Breast epithelium (tissue), 4 donors: ENCODE measurements around the gene ZBED4. TPM values are rescaled to one million over a fixed set of nuclear protein-coding genes. Genes with fewer than 3 reads are reported as not detected.

ENCODE experiments used
- DNase-seq, 2 donors: peaks; one replicate each; pipeline ENCODE4 v3.0.0-alpha.2; 2019; ENCODE audit warnings: low spot score in 2 of 2
- H3K27ac ChIP-seq, 2 donors: fragments of 200-600 bp; sonication (generic) in 1 of 2; one replicate each; pipeline ENCODE4 v1.5.1; 2016 to 2019; ENCODE audit warnings: mild to moderate bottlenecking in 1 of 2
- H3K27me3 ChIP-seq, 2 donors: fragments of 200-600 bp; sonication (generic) in 1 of 2; one replicate each; pipeline versions ENCODE4 v1.5.1 to v1.6.0; 2017 to 2019; ENCODE audit warnings: control low read depth in 1 of 2, mild to moderate bottlenecking in 1 of 2
- H3K36me3 ChIP-seq: fragments of 200-600 bp; one replicate; pipeline ENCODE4 v1.5.1; 2019
- H3K4me1 ChIP-seq, 2 donors: fragments of 200-600 bp; sonication (generic); one replicate each; pipeline ENCODE4 v1.5.1; 2016 to 2019; ENCODE audit warnings: control low read depth in 1 of 2
- H3K4me3 ChIP-seq, 3 donors: fragments of 200-600 bp; sonication (generic); 1 replicate in 2 of 3; 2 replicates in 1 of 3; pipeline ENCODE4 v1.5.1; 2016 to 2019; ENCODE audit warnings: mild to moderate bottlenecking in 3 of 3, moderate library complexity in 2 of 3
- H3K9me3 ChIP-seq, 2 donors: fragments of 200-600 bp; sonication (generic) in 1 of 2; one replicate each; pipeline ENCODE4 v1.5.1; 2016 to 2019; ENCODE audit warnings: control low read depth in 1 of 2
- CTCF ChIP-seq, 3 donors: fragments of 450-650 bp; IDR thresholded peaks; one replicate each; pipeline ENCODE4 v1.5.1; 2016 to 2017; ENCODE audit warnings: antibody characterized with exemption in 3 of 3, mild to moderate bottlenecking in 3 of 3, moderate library complexity in 3 of 3
- POLR2A ChIP-seq: fragments of 450-650 bp; IDR thresholded peaks from one replicate; pipeline ENCODE4 v1.6.1; 2016; ENCODE audit warnings: antibody characterized with exemption, mild to moderate bottlenecking, moderate library complexity
- POLR2AphosphoS5 ChIP-seq, 3 donors: sonication (generic); formaldehyde crosslinking; IDR thresholded peaks; one replicate each; pipeline ENCODE4 v1.6.1; 2017; ENCODE audit warnings: antibody characterized with exemption in 3 of 3
- intact Hi-C: fragments of 100-400 bp; cut with DNase I; formaldehyde crosslinking; loops from one replicate; pipeline ENCODE4 v1.15.1; 2023; ENCODE audit warnings: low total_unique reads
- total RNA-seq, 3 donors: library from RNA; depleted of rRNA; stranded (reverse); fragments of >200 nt; gene quantifications; one replicate each; pipeline ENCODE4 v1.1.0, GENCODE V29; 2016

ZBED4 gene
- total RNA-seq, 3 donors from 2014 or later: 7.5 to 11.3 (median 10.5) TPM

GRCh38 chr22:49926916-49927315 lies 73.3 kb downstream of the ZBED4 start:
- Histone ChIP-seq H3K36me3 (no peaks in the 10 kb centered on the region), H3K4me3 (no peak overlapping the region), H3K9me3 (no peaks in the 10 kb centered on the region), H3K27ac (no peak overlapping the region), H3K27me3 (peaks cover 0 to 8% of the 10 kb centered on the region in 2 donors), H3K4me1 (peaks cover 0 to 14% of the 10 kb centered on the region in 2 donors)
- no peak for DNase-seq
- intact Hi-C loops: loop anchor here (5.0 kb wide), 1 partner anchor 105 kb away; no protein-coding TSS in a partner anchor
- TF ChIP-seq POLR2AphosphoS5 (IDR thresholded peaks at IDR 0.05) (no peak), CTCF (IDR thresholded peaks at IDR 0.05) (no peak), POLR2A (no peak)

DNA sequence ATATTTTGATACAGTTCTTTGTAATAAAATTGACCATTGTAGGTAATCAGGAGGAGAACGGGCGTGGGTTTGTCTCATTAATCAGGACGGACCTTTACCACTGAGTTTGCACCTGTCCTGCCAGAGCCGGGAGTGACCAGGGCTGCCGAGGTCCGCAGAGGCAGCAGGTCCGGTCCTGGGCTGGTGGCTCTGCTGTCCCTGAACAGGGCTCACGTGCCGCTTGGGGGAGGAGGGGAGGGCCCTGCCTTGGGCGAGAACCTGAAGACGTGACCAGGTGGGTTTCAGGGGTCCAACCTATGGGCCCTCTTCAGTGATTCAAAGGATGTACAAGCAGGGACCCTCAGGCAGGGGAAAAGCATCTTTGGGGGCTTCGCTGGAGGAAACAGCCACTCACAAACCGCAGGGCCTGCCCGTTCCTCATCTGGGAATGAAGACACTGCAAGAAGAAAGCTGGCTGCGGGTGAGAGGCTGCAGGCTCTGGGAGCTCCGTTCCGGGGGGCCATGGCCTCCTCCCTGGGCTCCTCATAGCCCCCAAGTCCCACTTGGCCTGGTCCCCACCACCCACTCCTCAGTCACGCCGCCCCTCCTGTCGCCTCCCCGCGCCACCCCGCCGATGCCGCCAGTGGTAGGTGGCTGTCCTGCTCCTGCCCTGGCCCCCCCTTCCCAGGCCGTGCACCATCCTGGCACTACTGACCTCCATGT lies 74.0 kb downstream of the ZBED4 start:
- DNase-seq: no peak
- H3K9me3 ChIP-seq: no peaks in the 10 kb centered on the region
- no peaks in the 10 kb centered on the region for H3K36me3 ChIP-seq
- intact Hi-C loops: loop anchor here (5.0 kb wide), 1 partner anchor 105 kb away; no protein-coding TSS in a partner anchor
- peaks cover 0 to 8% of the 10 kb centered on the region in 2 donors for H3K27me3 ChIP-seq
- peaks cover 0 to 14% of the 10 kb centered on the region in 2 donors for H3K4me1 ChIP-seq
- no peak overlapping the region for H3K27ac ChIP-seq
- TF ChIP-seq CTCF (IDR thresholded peaks at IDR 0.05): no peak
- H3K4me3 ChIP-seq: no peak overlapping the region

DNA sequence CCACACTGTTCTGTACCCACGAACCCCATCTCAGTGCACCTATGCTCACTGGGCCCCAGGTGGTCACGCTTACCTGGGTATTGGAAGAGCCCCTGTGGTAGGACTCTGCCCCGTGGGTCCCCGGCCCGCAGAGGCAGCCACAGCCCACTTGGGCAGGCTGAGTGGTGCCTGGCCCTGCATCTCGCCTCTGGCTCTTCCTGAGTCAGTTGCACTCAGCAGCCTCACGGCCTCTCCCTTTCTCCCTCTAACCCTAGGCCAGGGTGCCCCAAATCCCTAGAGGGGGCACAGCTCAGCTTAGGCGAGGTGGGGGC lies 74.5 kb downstream of the ZBED4 start:
- Histone ChIP-seq H3K4me3 (no peak overlapping the region), H3K4me1 (peaks cover 0 to 15% of the 10 kb centered on the region in 2 donors), H3K9me3 (no peaks in the 10 kb centered on the region), H3K36me3 (no peaks in the 10 kb centered on the region), H3K27me3 (peaks cover 0 to 8% of the 10 kb centered on the region in 2 donors), H3K27ac (no peak overlapping the region)
- TF ChIP-seq POLR2AphosphoS5 (IDR thresholded peaks at IDR 0.05) (no peak), POLR2A (no peak), CTCF (IDR thresholded peaks at IDR 0.05) (no peak)
- intact Hi-C loops: loop anchor here (5.0 kb wide), 1 partner anchor 104 kb away; no protein-coding TSS in a partner anchor
- no peak for DNase-seq

- intact Hi-C loops: loop anchor here (5.0 kb wide), 1 partner anchor 104 kb away; no protein-coding TSS in a partner anchor
- H3K27me3 ChIP-seq: peaks cover 0 to 8% of the 10 kb centered on the region in 2 donors
- H3K4me3 ChIP-seq: no peak overlapping the region
- no peak overlapping the region for H3K27ac ChIP-seq
- peaks cover 4 to 21% of the 10 kb centered on the region in 2 donors for H3K4me1 ChIP-seq
- H3K36me3 ChIP-seq: no peaks in the 10 kb centered on the region
- DNase-seq: no peak
- no peaks in the 10 kb centered on the region for H3K9me3 ChIP-seq
- TF ChIP-seq POLR2AphosphoS5 (IDR thresholded peaks at IDR 0.05) (no peak), POLR2A (no peak), CTCF (IDR thresholded peaks at IDR 0.05) (no peak)
Observed at GRCh38 chr22:49928555-49929210, 75.0 kb downstream of the ZBED4 start.
